Testis (tissue), 2 donors: ENCODE results near the gene ZNF207.

ENCODE experiments used
- CTCF ChIP-seq, 3 experiments: fragments of 450-650 bp in 2 of 3; fragments of 200-600 bp in 1 of 3; sonication (generic) in 1 of 3; IDR thresholded peaks; one replicate each; pipeline ENCODE4 v1.5.1; 2016 to 2019; ENCODE audit warnings: antibody characterized with exemption in 3 of 3, mild to moderate bottlenecking in 2 of 3, moderate library complexity in 1 of 3
- POLR2A ChIP-seq: fragments of 450-650 bp; IDR thresholded peaks from one replicate; pipeline ENCODE4 v1.6.1; 2017; ENCODE audit warnings: antibody characterized with exemption, mild to moderate bottlenecking, moderate library complexity

- TF ChIP-seq CTCF (IDR thresholded peaks at IDR 0.05), result no peak
- TF ChIP-seq POLR2A, result no peak
These were observed 46.4 kb downstream of the ZNF207 start for GRCh38 chr17:32396343-32396742.
